IPS-18c (cell line): Measurements from ENCODE around the gene CA5A.
A peak's percentile ranks its signal among the peaks of the same experiment; 100 is the strongest.
"Not testable (repeated sequence)": the region's sequence is repeated elsewhere in the genome, so short reads cannot be mapped to it uniquely, and the experiment has no call there.

Experiments
- H3K4me3 ChIP-seq: 2 replicates; pipeline ENCODE4 v1.7.0; 2013; ENCODE audit warnings: low read depth, mild to moderate bottlenecking, low read length, moderate library complexity; ENCODE audit not compliant: insufficient read depth
- H3K9me3 ChIP-seq: one replicate; pipeline ENCODE4 v1.6.1; 2013; ENCODE audit warnings: mild to moderate bottlenecking, low read length, moderate library complexity; ENCODE audit not compliant: control insufficient read depth, insufficient read depth

The CA5A gene

DNA sequence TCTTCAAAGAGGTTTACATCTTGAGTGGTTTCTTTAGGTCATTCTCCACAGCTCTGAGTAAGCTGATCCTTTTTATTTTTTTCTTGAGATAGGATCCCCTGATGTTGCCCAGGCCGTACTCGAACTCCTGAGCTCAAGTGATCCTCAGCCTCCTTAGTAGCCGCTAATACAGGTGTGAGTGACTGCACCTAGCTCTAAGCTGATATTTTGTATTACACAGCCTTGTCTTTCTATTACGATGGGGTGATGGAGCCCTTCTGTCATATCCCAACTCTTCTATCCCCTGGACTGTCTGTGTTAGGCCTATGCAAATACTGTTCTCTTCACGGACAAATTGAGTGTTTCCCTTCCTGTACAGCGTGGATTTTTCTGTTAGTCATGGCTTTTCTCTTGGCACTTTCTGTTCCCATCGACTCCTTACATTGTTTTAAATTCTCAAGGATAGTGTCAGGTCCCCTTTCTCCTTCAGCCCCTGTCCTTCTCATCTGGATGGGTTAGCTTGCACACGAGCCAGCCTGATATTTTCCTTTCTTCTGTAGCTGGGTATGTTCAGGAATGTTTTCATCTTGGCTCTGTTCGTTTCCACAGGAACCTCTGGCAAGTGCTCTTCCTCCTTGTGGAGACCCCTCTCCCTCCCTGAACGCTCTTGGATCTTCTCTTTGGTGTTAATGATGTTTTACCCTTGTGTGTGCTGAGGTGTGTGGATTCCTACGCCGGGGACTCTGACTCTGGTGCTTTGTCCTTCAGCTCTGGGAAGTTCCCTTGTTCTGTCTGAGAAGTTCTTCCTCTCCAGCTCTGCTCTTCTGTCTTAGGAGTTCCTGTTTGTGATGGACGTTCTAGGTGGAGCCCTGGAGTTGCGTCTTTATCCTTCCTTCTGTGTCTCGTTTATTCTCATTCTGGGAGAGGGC is 17.2 kb upstream of the CA5A start:
- Histone ChIP-seq H3K9me3 (peaks cover 3% of the 10 kb centered on the region), H3K4me3 (no peak overlapping the region)

DNA sequence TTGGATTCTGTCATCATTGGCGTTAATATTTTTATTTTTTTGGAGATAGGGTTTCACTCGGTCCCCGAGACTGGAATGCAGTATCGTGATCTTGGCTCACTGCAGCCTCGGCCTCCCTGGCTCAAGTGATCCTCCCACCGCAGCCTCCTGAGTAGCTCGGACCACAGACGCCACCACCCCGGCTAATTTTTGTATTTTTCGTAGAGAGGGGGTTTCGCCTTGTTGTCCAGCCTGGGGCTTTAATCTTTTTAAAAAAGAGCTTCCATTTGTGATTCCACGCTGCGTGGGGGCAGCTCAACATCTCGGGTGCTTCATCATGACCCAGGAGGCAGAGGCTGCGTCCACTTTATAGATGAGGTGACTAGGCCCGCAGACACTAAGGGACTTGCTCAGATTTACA is 16.4 kb upstream of the CA5A start:
- Histone ChIP-seq H3K4me3 (no peak overlapping the region), H3K9me3 (peaks cover 3% of the 10 kb centered on the region)

DNA sequence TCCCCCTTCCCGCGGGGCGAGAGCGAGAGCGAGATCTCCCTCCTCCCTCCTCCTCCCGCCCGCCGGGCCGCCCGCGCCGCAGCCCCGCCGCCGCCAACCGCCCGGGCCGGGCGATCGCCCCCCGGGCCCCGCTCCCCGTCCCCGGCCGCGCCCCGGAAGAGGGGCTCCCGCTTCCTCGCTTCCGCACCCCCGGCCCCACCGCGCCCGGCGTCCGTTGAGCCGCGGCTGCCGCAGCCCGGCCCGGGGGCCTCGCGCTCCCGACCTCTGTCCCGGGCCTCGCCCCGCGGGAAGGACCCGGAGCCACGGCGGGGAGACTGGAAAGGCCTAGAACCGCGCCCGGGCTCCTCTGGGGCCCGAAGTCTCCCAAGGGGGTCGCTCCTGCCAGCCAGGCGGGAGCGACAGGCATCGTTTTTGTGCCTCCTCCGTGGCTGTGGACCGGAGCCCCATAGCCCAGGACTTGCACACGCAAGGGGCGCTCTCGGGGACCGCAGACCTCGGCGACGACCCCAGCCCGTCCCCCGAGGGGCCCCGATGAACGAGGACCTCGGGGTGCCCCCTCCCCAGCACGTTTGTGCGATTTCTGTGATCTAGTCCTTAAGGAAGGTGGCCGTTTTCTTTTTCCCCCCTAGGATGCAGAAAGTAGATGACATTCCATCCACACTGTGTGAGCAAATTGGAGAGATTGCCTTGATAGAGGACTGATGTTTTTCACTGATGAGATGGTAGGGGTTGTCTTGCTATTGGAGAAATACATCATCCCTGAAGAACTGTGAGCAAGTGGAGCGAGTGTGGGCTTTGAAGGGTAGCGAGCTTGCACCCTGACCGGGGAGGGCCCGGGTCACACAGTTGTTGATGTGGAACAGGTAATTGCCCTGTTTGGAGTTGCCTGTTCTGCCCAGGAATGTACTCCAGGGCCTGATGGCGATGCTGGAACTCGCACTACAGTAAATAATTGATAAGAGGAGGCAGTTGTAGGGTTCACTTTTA is 15.5 kb upstream of the CA5A start:
- peaks cover 3% of the 10 kb centered on the region for H3K9me3 ChIP-seq

DNA sequence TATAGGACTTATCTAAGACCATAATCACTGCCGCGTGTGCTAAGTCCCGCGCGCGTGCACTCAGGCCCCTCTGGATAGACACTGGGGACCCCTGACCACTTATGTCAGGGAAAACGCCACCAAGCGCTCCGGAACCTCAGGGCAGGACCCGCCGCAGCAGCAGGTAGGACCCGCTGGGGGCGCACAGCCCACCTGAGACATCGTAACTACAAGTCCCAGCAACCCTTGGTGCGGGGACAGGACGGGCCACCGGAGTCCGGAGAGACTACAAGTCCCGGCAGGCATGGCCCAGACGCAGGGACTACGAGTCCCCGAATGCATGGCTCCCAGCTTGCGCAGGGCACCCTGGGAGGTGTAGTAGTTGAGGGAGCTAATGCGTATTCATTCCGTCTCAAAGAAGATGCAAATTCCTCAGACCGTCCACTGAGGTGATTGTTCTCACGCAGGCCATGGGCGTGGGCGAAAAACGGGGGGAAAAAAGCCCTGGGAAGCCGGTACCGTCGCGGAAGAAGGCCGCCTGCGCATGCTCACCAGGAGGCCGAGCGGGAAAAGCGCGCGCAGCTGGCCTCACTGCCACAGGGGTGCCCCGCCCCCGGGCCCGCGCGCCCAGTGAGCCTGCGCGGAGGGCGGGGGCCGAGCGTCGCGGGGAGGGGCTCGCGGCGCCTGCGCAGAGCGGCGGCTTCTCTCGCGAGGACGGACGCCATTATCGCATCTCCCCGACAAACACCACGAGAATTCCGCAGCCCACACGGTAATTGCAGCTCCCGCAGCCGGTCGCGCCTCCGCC is 14.6 kb upstream of the CA5A start, which contains the start of gene BANP:
TSS of gene BANP (plus strand) at position 670 of the 787 bp plus-strand sequence. CDS start 23,682 bp downstream, outside the sequence.
- Histone ChIP-seq H3K9me3 (no peaks in the 10 kb centered on the region), H3K4me3 (peak within 1 kb of the TSS; percentile 91)

More for the DNA sequence above, 15.5 kb upstream of the CA5A start:
- peak overlapping the region; percentile 91 for H3K4me3 ChIP-seq

DNA sequence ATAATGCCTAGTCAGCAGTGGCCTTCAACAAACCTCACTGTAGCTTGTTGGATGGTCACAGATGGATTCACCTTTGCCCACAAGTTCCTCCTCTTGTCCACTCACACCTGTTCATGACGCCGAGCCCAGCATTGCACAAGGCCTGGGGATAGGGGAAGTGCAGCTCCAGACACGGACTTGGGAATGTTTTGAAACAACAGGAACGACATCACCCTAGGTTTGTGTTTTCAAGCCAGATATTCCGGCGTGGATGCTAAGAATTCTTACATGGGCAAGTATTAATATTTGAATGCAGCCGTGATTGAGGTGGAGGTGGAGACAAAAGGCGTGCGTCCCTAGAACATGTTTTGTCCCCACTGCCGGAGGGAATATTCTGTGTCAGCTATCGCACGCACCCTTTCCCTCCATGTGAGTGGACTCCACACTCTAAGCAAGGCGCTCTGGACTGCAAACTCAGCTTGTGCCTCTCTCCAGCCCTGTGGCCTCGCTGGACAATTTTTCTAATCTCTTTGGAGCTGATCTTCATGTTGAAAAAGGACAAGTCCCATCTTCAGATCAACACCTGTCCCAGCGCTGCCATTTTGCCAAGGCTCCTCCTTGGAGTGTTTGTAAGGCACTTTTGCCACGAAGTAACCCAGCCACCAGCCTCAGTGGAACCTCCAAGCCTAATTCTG is 12.9 kb upstream of the CA5A start:
- Histone ChIP-seq H3K4me3 (no peak overlapping the region), H3K9me3 (no peaks in the 10 kb centered on the region)

DNA sequence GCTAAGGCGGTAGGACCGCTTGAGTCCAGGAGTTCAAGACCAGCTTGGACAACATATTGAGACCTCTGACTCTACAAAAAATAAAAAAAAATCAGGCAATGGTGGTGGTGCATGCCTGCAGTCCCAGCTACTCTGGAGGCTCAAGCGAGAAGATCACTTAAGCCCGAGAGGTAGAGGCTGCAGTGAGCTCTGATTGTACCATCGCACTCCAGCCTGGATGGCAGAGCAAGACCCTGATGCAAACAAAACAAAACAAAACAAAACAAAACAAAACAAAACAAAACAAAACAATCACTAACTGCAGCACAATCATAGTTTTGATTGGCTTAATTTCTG is 12.4 kb upstream of the CA5A start:
- no peaks in the 10 kb centered on the region for H3K9me3 ChIP-seq
- H3K4me3 ChIP-seq: no peak overlapping the region

DNA sequence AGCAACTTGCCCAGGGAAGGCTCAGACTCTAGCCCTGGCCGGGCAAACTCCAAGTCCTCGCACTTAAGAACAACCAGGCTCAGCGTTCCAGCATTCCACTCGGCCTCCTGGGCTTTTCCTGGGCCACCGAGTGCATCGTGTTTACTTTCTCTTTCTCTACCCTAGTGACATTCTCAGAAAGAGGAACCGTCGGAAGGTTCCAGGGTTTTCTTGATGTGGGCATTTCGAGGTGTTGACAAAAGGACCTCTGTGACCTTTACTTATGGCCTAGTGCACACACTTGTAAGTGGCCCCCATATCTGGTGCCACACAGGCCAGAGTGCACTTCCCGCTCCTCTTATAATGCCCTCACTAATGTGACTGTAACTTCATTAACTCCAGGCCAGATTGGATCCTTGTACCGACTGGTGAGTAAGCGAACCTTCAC is 11.8 kb upstream of the CA5A start:
- no peak overlapping the region for H3K4me3 ChIP-seq

DNA sequence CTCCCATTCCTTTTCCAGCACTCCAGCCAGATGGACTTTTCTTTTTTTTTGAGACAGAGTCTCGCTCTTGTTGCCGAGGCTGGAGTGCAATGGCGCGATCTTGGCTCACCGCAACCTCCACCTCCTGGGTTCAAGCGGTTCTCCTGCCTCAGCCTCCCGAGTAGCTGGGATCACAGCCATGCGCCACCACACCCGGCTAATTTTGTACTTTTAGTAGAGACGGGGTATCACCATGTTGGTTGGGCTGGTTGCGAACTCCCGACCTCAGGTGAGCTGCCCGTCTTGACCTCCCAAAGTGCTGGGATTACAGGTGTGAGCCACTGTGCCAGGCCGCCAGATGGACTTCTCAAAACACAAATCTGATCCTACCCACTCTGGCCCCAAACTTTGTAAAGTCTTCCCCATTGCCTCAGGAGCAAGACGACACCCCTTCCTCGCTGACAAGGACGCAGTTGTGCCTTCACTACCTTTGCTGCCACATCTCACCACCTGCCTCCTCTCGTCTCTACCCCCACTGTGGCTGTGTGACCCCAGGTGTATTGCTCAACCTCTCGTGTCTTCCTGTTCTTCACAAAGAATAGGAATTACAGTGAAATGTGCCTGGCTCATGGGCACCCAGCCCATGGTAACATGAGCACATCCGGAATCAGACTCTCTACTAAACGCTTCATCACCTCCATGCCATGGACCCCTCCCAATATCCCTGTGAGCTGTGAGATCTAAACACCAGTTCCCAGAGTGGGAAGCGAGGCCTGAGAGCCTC is 11.2 kb upstream of the CA5A start:
- Histone ChIP-seq H3K4me3 (no peak overlapping the region), H3K9me3 (no peaks in the 10 kb centered on the region)

More for the DNA sequence above, 11.8 kb upstream of the CA5A start:
- no peaks in the 10 kb centered on the region for H3K9me3 ChIP-seq

DNA sequence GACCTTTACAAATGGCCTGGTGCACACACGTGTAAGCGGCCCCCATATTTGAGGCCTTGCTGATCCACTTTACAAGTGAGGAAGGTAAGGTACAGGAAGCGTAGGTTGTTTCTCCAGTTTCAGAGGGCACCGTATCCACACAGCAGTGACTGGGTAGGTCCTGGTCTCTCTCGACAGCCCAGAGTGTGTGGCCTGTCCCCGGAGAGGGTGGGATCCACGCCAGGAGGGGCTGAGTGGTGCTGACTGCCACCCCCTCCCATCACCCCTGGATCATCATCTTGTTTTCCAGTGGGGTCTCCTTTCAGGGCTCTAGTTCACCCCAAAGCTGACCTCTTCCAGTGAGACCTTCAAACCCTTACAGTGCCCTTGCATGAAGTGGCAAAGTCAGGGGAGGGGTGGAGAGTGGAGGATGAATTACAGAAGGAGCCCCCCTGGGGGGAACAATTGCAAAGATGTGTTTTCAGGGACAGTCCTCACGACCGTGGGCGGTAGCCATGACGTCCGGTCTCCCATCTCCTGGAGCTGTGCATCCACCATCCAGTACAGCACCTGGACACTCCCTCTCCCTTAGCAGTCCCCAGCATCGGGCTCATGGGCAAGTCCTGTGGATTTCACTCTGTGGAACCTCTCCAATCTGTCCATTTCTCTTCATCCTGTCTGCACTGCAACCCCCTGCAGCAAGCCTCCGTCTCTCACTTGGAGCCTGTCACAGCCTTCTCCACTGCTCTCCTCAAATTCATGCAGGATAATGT is 10.4 kb upstream of the CA5A start:
- Histone ChIP-seq H3K9me3 (no peaks in the 10 kb centered on the region), H3K4me3 (no peak overlapping the region)

DNA sequence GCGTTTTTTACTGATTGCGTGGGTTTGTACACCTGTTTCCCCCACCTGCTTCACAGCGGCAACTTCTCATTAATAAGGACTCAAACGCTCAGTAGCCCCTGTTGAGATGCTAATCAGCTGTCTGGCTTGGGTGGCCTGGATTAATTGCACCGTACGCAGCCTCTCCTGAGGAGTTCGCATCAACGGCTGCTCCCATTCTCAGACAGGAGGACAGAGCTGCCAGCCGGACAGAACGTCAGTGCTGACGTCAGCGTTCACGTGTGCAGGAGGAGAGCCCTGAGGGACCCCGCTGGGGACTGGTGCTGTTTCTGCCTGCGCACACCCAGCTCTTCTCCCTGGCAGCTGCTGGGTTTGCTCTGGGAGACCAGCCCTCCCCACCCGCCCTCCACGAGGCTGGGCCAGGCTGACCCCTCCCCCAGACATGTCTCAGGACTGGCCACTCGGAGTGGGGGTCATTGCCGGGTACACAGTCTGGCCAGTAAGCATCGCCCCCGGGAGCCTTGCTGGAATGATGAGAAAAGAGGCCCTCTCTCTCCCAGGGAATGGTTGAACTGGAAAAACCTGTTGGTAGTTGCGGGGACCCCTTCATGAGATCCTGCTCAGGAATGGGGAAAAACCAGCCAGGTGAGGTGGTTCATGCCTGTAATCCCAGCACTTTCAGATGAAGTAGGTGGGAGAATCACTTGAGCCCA is 9.2 kb upstream of the CA5A start:
- H3K9me3 ChIP-seq: no peaks in the 10 kb centered on the region
- no peak overlapping the region; the same call in 1 of the 2 replicates for H3K4me3 ChIP-seq

DNA sequence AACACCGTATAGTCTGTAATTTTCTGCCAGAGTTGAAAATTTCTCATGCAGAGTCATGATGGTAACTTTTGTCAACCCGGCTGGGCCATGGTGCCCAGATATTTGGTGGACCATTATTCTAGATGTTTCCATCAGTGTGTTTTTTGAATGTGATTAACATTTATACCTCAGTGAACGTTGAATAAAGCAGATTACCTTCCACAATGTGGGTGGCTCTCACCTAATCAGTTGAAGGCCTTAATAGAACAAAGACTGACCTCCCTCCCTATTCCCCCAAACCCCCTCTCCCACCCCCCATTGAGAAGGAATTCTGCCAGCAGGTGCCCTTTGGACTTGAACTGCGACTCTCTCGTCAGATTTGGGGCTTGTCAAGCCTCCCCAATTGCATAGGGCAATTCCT is 6.4 kb upstream of the CA5A start:
- Histone ChIP-seq H3K4me3 (no peak overlapping the region), H3K9me3 (no peaks in the 10 kb centered on the region)

DNA sequence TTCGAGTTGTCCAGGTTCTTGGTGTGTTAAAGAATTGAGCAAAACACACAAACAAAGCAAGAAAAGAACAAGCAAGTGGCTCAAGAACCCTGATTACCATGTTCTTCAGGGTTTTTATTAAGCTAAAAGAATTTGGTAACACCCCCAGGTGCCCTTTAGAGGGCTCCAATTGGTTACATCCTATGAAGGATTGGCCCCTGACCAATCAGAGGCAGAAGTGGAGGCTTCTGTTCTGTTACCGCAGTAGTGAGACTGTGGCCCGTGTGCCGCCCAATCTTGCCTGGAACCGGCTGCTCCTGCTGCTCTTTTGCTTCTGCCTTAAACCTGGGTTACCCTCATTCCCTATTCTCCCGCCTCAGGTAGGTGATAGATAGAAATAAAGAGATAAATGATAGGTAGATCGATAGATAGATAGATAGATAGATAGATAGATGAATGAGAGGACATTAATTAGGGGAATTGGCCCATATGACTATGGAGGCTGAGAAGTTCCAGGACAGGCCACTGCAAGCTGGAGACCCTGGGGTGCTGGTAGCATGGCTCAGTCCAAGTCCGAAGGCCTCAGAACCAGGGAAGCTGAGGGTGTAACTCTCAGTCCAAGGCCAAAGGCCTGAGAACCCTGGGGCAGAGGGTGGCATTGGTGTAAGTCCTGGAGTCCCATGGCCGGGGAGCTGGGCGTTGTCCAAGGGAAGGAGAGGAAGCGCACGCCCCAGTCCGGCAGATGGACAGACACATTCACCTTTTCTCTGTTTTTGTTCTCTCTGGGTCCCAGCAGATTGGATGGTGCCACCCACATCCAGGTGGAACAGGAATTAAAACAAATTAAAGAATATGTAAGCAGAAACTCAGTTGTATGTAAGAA is 3.5 kb upstream of the CA5A start:
- Histone ChIP-seq H3K4me3 (no peak overlapping the region), H3K9me3 (no peaks in the 10 kb centered on the region)

DNA sequence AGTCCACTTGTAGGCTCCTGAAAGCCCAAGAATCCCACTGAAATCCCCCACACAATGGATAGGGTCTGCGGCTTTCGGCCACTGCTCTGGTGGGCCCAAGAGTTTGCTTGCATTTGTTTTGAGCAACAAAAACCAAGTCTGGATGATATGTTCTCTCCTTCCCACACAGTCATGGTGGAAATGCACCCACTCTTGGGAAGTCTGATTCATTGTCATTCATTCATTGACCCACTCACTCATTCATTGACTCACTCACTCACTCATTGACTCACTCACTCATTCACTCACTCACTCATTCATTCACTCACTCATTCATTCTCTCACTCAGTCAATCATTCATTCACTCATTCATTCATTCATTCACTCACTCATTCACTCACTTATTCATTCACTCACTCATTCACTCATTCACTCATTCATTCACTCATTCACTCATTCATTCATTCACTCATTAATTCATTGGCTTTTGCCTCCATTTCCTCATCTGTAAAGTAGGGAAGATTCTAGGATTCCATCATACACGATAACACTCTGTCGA is 2.2 kb upstream of the CA5A start:
- H3K4me3 ChIP-seq: no peak overlapping the region
- no peaks in the 10 kb centered on the region for H3K9me3 ChIP-seq

DNA sequence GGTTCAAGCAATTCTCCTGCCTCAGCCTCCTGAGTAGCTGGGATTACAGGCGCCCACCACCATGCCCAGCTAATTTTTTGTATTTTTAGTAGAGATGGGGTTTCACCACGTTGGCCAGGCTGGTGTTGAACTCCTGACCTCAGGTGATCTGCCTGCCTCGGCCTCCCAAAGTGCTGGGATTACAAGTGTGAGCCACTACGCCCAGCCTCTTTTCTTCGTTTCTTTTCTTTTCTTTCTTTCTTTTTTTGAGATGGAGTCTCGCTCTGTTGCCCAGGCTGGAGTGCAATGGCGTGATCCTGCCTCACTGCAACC is 858 bp upstream of the CA5A start:
- not testable (repeated sequence) for H3K9me3 ChIP-seq, H3K4me3 ChIP-seq
